Osteoblast (primary cell): Measurements from ENCODE around the gene FSTL4. TPM values are rescaled to one million over a fixed set of nuclear protein-coding genes. Genes with fewer than 3 reads are reported as not detected.

Source experiments
- DNase-seq: peaks from one replicate; pipeline ENCODE4 v3.0.0; 2011; ENCODE audit warnings: low spot score, mixed read lengths; ENCODE audit not compliant: insufficient read length; ENCODE audit errors: missing footprints
- H2AFZ ChIP-seq: 2 replicates; pipeline ENCODE4 v1.6.0; 2011; ENCODE audit warnings: mild to moderate bottlenecking, low read length
- H3K27ac ChIP-seq: 2 replicates; pipeline ENCODE4 v1.5.1; 2011; ENCODE audit warnings: mild to moderate bottlenecking, low read depth, low read length, moderate library complexity
- H3K27me3 ChIP-seq: 2 replicates; pipeline ENCODE4 v1.6.0; 2012; ENCODE audit warnings: mild to moderate bottlenecking, control low read depth, inconsistent platforms, low read length, moderate library complexity; ENCODE audit not compliant: insufficient read depth
- H3K36me3 ChIP-seq: 2 replicates; pipeline ENCODE4 v1.5.1; 2011; ENCODE audit warnings: mild to moderate bottlenecking, low read length, control low read depth, moderate library complexity; ENCODE audit not compliant: insufficient read depth
- H3K4me1 ChIP-seq: 2 replicates; pipeline ENCODE4 v1.5.1; 2011; ENCODE audit warnings: mild to moderate bottlenecking, low read length, control low read depth, moderate library complexity; ENCODE audit not compliant: insufficient read depth
- H3K4me2 ChIP-seq: 2 replicates; pipeline ENCODE4 v1.6.0; 2011; ENCODE audit warnings: mild to moderate bottlenecking, low read length; ENCODE audit not compliant: insufficient read depth
- H3K4me3 ChIP-seq: fragments of 200-600 bp; sonication (generic); 3 replicates; pipeline ENCODE4 v1.5.1; 2012; ENCODE audit warnings: mild to moderate bottlenecking, low read length, inconsistent platforms; ENCODE audit not compliant: insufficient read depth
- H3K79me2 ChIP-seq: 2 replicates; pipeline ENCODE4 v1.6.0; 2012; ENCODE audit warnings: mild to moderate bottlenecking, low read length, control low read depth, inconsistent platforms; ENCODE audit not compliant: insufficient read depth
- H3K9me3 ChIP-seq: 2 replicates; pipeline ENCODE4 v1.5.1; 2011; ENCODE audit warnings: low read depth, low read length, control low read depth
- H4K20me1 ChIP-seq: 2 replicates; pipeline ENCODE4 v1.6.0; 2012; ENCODE audit warnings: mild to moderate bottlenecking, low read length, control low read depth; ENCODE audit not compliant: insufficient read depth
- total RNA-seq: library from RNA; depleted of rRNA; stranded (reverse); fragments of >200 nt; gene quantifications from 2 replicates; pipeline ENCODE4 v1.2.3, GENCODE V29; 2012
- TF ChIP-seq, protein P1 (sequence below): IDR thresholded peaks from 2 replicates; pipeline ENCODE4 v1.5.1; 2011; ENCODE audit warnings: mild to moderate bottlenecking, low read depth, low read length, moderate library complexity; ENCODE audit errors: extremely low read depth

Gene FSTL4
- total RNA-seq, 1 donor, result not detected

DNA sequence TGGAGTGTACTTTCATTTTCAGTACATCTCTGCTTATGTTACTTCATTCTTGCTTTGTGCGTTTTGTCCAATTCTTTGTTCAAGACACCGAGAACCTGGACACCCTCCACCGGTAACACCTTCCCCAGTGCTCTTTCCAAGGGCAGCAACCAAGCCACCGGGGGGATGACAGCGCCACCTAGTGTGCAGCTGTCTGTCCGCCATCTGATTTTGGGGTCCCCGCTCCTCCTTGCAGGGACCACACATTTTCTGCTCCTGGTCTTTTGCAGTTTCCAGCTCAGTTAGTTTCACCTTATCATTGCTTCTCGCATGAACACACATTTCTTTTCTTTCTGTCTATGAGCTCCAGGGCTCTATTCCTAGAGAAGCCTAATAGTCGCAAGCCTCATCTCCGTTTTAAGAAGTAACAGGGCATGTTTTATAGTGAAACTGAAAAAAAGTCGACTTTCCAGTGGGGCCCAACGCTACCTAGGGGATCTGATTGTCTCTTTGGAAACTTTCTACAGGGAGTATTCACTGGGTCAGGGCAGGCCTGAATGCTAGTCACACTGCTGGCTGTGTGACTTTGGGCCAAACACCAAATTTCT, 152.1 kb downstream of the FSTL4 start:
- Histone ChIP-seq H3K4me2 (no peak overlapping the region), H2AFZ (no peak overlapping the region), H4K20me1 (no peaks in the 10 kb centered on the region), H3K4me1 (no peaks in the 10 kb centered on the region), H3K79me2 (no peaks in the 10 kb centered on the region), H3K4me3 (no peak overlapping the region), H3K36me3 (no peaks in the 10 kb centered on the region), H3K27me3 (no peaks in the 10 kb centered on the region), H3K27ac (no peak overlapping the region), H3K9me3 (no peaks in the 10 kb centered on the region)
- TF ChIP-seq, protein P1, sequence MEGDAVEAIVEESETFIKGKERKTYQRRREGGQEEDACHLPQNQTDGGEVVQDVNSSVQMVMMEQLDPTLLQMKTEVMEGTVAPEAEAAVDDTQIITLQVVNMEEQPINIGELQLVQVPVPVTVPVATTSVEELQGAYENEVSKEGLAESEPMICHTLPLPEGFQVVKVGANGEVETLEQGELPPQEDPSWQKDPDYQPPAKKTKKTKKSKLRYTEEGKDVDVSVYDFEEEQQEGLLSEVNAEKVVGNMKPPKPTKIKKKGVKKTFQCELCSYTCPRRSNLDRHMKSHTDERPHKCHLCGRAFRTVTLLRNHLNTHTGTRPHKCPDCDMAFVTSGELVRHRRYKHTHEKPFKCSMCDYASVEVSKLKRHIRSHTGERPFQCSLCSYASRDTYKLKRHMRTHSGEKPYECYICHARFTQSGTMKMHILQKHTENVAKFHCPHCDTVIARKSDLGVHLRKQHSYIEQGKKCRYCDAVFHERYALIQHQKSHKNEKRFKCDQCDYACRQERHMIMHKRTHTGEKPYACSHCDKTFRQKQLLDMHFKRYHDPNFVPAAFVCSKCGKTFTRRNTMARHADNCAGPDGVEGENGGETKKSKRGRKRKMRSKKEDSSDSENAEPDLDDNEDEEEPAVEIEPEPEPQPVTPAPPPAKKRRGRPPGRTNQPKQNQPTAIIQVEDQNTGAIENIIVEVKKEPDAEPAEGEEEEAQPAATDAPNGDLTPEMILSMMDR, result peak; percentile 54
- no peak for DNase-seq

GRCh38 chr5:133459474-133460160, 152.7 kb downstream of the FSTL4 start:
- H2AFZ ChIP-seq, result no peak overlapping the region
- H3K9me3 ChIP-seq, result no peaks in the 10 kb centered on the region
- no peaks in the 10 kb centered on the region for H3K27me3 ChIP-seq
- no peak overlapping the region for H3K4me2 ChIP-seq
- H3K4me1 ChIP-seq, result no peaks in the 10 kb centered on the region
- no peak overlapping the region for H3K4me3 ChIP-seq
- DNase-seq, result no peak
- no peaks in the 10 kb centered on the region for H3K36me3 ChIP-seq
- TF ChIP-seq, protein P1, result no peak
- no peak overlapping the region for H3K27ac ChIP-seq
- H4K20me1 ChIP-seq, result no peaks in the 10 kb centered on the region
- H3K79me2 ChIP-seq, result no peaks in the 10 kb centered on the region

DNA sequence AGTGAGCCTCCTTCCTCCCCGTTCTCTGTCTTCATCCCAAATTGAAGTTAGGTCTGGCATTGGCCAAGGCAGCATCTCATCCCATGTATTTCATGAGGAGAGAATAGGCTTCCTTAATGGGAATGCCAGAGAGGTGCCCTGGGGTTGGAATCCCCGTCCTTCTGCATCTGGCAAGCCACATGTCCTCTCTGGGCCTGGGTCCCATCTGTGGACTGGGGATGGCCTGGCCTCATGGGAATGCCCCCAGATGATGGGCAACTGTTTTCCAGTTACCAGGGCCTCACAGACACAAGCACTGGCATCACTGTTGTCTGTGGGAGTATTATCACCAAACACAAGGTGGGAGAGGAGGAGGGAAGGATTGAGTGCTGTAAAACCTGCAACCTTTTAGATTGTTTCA, 153.9 kb downstream of the FSTL4 start:
- DNase-seq, result no peak
- no peaks in the 10 kb centered on the region for H4K20me1 ChIP-seq
- H3K4me1 ChIP-seq, result no peaks in the 10 kb centered on the region
- no peaks in the 10 kb centered on the region for H3K79me2 ChIP-seq
- no peak overlapping the region for H3K4me3 ChIP-seq
- no peaks in the 10 kb centered on the region for H3K27me3 ChIP-seq
- H3K27ac ChIP-seq, result no peak overlapping the region
- no peaks in the 10 kb centered on the region for H3K9me3 ChIP-seq
- TF ChIP-seq, protein P1, result no peak
- H3K4me2 ChIP-seq, result no peak overlapping the region
- H3K36me3 ChIP-seq, result no peaks in the 10 kb centered on the region
- no peak overlapping the region for H2AFZ ChIP-seq

- H3K27ac ChIP-seq, result no peak overlapping the region
- DNase-seq, result no peak
- H3K4me2 ChIP-seq, result no peak overlapping the region
- H3K4me1 ChIP-seq, result no peaks in the 10 kb centered on the region
- no peak overlapping the region for H3K4me3 ChIP-seq
- TF ChIP-seq, protein P1, result no peak
- no peaks in the 10 kb centered on the region for H3K27me3 ChIP-seq
- H3K36me3 ChIP-seq, result no peaks in the 10 kb centered on the region
- no peak overlapping the region for H2AFZ ChIP-seq
- H4K20me1 ChIP-seq, result no peaks in the 10 kb centered on the region
- no peaks in the 10 kb centered on the region for H3K79me2 ChIP-seq
- no peaks in the 10 kb centered on the region for H3K9me3 ChIP-seq
Measured at GRCh38 chr5:133457439-133458355, 154.6 kb downstream of the FSTL4 start.
